ENCODE measurements around the gene SELENOO. TPM values are rescaled to one million over a fixed set of nuclear protein-coding genes. Genes with fewer than 3 reads are reported as not detected.

SELENOO gene
- total and polyA plus RNA-seq, 4 experiments from 2014 or later, result 2.0 to 34.8 (median 20.2) TPM

DNA sequence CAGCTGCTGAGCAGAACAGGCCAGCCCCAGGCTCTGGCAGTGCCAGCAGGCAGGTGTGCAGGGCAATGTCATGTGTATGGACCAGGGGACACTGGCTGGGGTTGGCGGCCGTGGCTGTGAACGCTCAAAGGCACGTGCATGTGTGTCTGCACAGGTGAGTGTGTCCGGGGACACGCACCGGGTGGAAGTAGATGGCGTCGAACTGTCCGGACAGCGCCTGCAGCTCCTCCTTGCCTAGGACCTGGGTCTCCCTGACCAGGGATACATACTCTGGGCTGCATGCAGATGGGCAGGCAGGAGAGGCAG, 49.4 kb downstream of the SELENOO start:
- Histone ChIP-seq H3K27me3 (ENCODE audit: insufficient read depth, low read length) (no peaks in the 10 kb centered on the region), H3K27ac (ENCODE audit: low read depth, low read length) (peak overlapping the region; percentile 66), H3K36me3 (ENCODE audit: insufficient read depth, low read length) (peaks cover 19% of the 10 kb centered on the region), H3K4me3 (ENCODE audit: low read length in 2 of 2) (peak overlapping the region; percentile 36 to 89), H3K9me3 (ENCODE audit: control insufficient read depth in 1 of 2, low read length in 2 of 2) (no peaks in the 10 kb centered on the region), H3K4me1 (ENCODE audit: insufficient read depth, low read length) (peaks cover 49% of the 10 kb centered on the region)
- Mint-ChIP-seq H3K27me3 (peaks cover 0 to 1% of the 10 kb centered on the region in 2 donors), H3K36me3 (peaks cover 4 to 10% of the 10 kb centered on the region in 2 donors), H3K4me1 (peaks cover 7 to 29% (median 19%) of the 10 kb centered on the region in 4 donors), H3K4me3 (peak overlapping the region; percentile 47 to 84 (median 78)), H3K27ac (peak overlapping the region in 4 of 7 donors; percentile 15 to 73 (median 66)), H3K9me3 (no peaks in the 10 kb centered on the region)
- ChIA-PET POLR2A (ENCODE audit: partially characterized antibody) (interaction anchor here (1.3 to 4.0 kb wide), 14 partner anchors 9 to 378 kb away, joined by 3 to 29 read pairs (median 8); partner anchors contain the start of genes ARSA, LMF2, MAPK11 and NCAPH2), CTCF (ENCODE audit: partially characterized antibody) (interaction anchor here (1.8 to 3.1 kb wide), 2 partner anchors 76 to 91 kb away, joined by 8 to 24 read pairs; no protein-coding TSS in a partner anchor)
- intact Hi-C loops (cut with micrococcal nuclease), result loop anchor here (2.0 to 10.0 kb wide), 2 partner anchors 225 to 371 kb away; partner anchors contain the start of gene SBF1
- no peak for DNase-seq

- peaks cover 7 to 29% (median 17%) of the 10 kb centered on the region in 4 donors for H3K4me1 Mint-ChIP-seq
- intact Hi-C loops (cut with micrococcal nuclease), result loop anchor here (2.0 to 10.0 kb wide), 2 partner anchors 224 to 370 kb away; partner anchors contain the start of gene SBF1
- ChIA-PET CTCF (ENCODE audit: partially characterized antibody) (interaction anchor here (1.0 to 3.5 kb wide), 11 partner anchors 10 to 382 kb away, joined by 3 to 28 read pairs (median 18); partner anchors contain the start of gene SCO2), POLR2A (ENCODE audit: partially characterized antibody) (interaction anchor here (0.6 to 4.0 kb wide), 27 partner anchors 9 to 377 kb away, joined by 3 to 29 read pairs (median 4); partner anchors contain the start of genes ARSA, DENND6B, LMF2 and MAPK11)
- no peaks in the 10 kb centered on the region for H3K27me3 ChIP-seq (ENCODE audit: insufficient read depth, low read length)
- peak; percentile 71 to 78 (median 74) for DNase-seq
- H3K36me3 Mint-ChIP-seq, result peaks cover 4 to 10% of the 10 kb centered on the region in 2 donors
- H3K27ac Mint-ChIP-seq, result peak within 1 kb of the TSS in 6 of 7 donors; percentile 50 to 88 (median 64)
- H3K4me1 ChIP-seq (ENCODE audit: insufficient read depth, low read length), result peaks cover 44% of the 10 kb centered on the region
- H3K9me3 Mint-ChIP-seq, result no peaks in the 10 kb centered on the region
- H3K27me3 Mint-ChIP-seq, result peaks cover 1 to 2% of the 10 kb centered on the region in 2 donors
- H3K4me3 Mint-ChIP-seq, result peak within 1 kb of the TSS; percentile 73 to 84 (median 78)
- H3K4me3 ChIP-seq (ENCODE audit: low read length in 2 of 2), result peak within 1 kb of the TSS; percentile 36 to 89
- peaks cover 18% of the 10 kb centered on the region for H3K36me3 ChIP-seq (ENCODE audit: insufficient read depth, low read length)
- H3K9me3 ChIP-seq (ENCODE audit: control insufficient read depth in 1 of 2, low read length in 2 of 2), result no peaks in the 10 kb centered on the region
- H3K27ac ChIP-seq (ENCODE audit: low read depth, low read length), result peak within 1 kb of the TSS; percentile 66
Observed at GRCh38 chr22:50250555-50251476, 50.0 kb downstream of the SELENOO start, which contains the start of gene HDAC10. HDAC10 (minus strand) TSS chr22:50251265; CDS start chr22:50251032, 233 bp downstream.

GRCh38 chr22:50251477-50252081, 50.8 kb downstream of the SELENOO start:
- Mint-ChIP-seq H3K9me3 (no peaks in the 10 kb centered on the region), H3K27ac (peak overlapping the region in 3 of 7 donors; percentile 68 to 88 (median 74)), H3K4me1 (peaks cover 7 to 29% (median 16%) of the 10 kb centered on the region in 4 donors), H3K27me3 (peaks cover 1 to 2% of the 10 kb centered on the region in 2 donors), H3K36me3 (peaks cover 4 to 10% of the 10 kb centered on the region in 2 donors), H3K4me3 (peak overlapping the region in 7 of 8 donors; percentile 25 to 77 (median 44))
- ChIA-PET CTCF (ENCODE audit: partially characterized antibody) (interaction anchor here (0.9 to 3.5 kb wide), 13 partner anchors 10 to 381 kb away, joined by 3 to 28 read pairs (median 10); partner anchors contain the start of gene SCO2), POLR2A (ENCODE audit: partially characterized antibody) (interaction anchor here (0.6 to 4.0 kb wide), 29 partner anchors 10 to 377 kb away, joined by 3 to 29 read pairs (median 4); partner anchors contain the start of genes ARSA, DENND6B, LMF2 and MAPK11)
- Histone ChIP-seq H3K9me3 (ENCODE audit: control insufficient read depth in 1 of 2, low read length in 2 of 2) (no peaks in the 10 kb centered on the region), H3K36me3 (ENCODE audit: insufficient read depth, low read length) (peaks cover 10% of the 10 kb centered on the region), H3K4me3 (ENCODE audit: low read length in 2 of 2) (peak overlapping the region in 1 of 2 donors; percentile 89), H3K27me3 (ENCODE audit: insufficient read depth, low read length) (no peaks in the 10 kb centered on the region), H3K27ac (ENCODE audit: low read depth, low read length) (peak overlapping the region; percentile 66), H3K4me1 (ENCODE audit: insufficient read depth, low read length) (peaks cover 36% of the 10 kb centered on the region)
- intact Hi-C loops (cut with micrococcal nuclease), result loop anchor here (1.0 to 10.0 kb wide), 6 partner anchors 19 to 369 kb away; partner anchors contain the start of genes DENND6B, MAPK11 and SBF1
- DNase-seq, result peak in 1 of 5 donors; percentile 33

GRCh38 chr22:50252082-50253045, 51.6 kb downstream of the SELENOO start:
- intact Hi-C loops (cut with micrococcal nuclease), result loop anchor here (1.0 to 10.0 kb wide), 5 partner anchors 18 to 246 kb away; partner anchors contain the start of genes DENND6B, MAPK11 and SBF1

DNA sequence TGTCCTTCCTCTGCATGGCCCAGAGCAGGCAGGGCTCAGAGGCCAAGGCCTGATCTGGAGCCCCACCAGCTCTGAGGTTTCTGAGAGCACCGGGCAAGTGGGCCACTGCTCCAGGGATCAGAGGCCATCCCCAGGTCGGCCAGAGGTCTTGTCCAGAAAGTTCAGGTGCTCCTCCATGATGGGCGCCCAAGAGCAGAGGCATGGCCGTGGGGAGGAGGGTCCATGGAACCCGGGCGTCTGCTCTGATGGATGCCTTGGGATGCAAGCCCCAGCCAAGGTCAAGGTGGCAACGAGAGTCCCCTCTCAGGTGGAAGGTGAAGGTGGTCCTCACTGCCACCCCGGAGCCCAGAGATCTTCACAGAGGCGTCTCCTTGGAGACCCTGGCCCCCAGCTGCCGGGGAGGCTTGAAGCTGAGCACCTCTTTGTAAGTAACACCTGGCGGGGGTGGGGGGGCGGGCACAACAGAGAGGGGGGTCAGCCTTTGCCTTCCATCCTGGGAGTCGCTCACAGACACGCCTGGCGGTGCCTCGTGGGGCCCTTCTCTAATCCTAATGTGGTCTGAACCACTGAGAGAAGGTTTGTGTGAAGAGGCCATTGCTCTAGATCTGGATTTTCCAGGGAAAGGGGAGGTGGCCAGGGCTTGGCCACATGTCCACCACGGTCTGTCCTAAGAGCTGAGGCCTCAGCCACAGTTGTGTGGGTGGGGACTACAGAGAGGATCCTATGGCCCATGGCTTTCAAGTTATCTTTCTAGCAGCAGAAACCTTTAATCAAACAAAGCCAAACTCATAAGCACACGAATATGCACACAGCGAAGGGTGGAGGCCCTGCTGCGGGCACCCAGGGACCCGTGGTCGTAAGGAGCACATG, 52.5 kb downstream of the SELENOO start:
- DNase-seq, result no peak
- no peaks in the 10 kb centered on the region for H3K36me3 ChIP-seq (ENCODE audit: insufficient read depth, low read length)
- H3K4me1 ChIP-seq (ENCODE audit: insufficient read depth, low read length), result peaks cover 20% of the 10 kb centered on the region
- H3K9me3 Mint-ChIP-seq, result no peaks in the 10 kb centered on the region
- H3K4me1 Mint-ChIP-seq, result peaks cover 1 to 19% (median 7%) of the 10 kb centered on the region in 4 donors
- H3K4me3 Mint-ChIP-seq, result peak overlapping the region in 1 of 8 donors; percentile 7
- intact Hi-C loops (cut with micrococcal nuclease), result loop anchor here (10.0 kb wide), 1 partner anchor 222 kb away; the partner anchor contains the start of gene SBF1
- no peaks in the 10 kb centered on the region for H3K9me3 ChIP-seq (ENCODE audit: control insufficient read depth in 1 of 2, low read length in 2 of 2)
- H3K27me3 ChIP-seq (ENCODE audit: insufficient read depth, low read length), result no peaks in the 10 kb centered on the region
- CTCF ChIA-PET (ENCODE audit: partially characterized antibody), result interaction anchor here (0.5 to 3.5 kb wide), 17 partner anchors 9 to 367 kb away, joined by 3 to 28 read pairs (median 6); partner anchors contain the start of gene SCO2
- H3K27ac Mint-ChIP-seq, result peak overlapping the region in 1 of 7 donors; percentile 64
- no peak overlapping the region for H3K4me3 ChIP-seq (ENCODE audit: low read length in 2 of 2)
- peaks cover 1 to 4% of the 10 kb centered on the region in 2 donors for H3K27me3 Mint-ChIP-seq
- H3K36me3 Mint-ChIP-seq, result no peaks in the 10 kb centered on the region
- H3K27ac ChIP-seq (ENCODE audit: low read depth, low read length), result no peak overlapping the region
- POLR2A ChIA-PET (ENCODE audit: partially characterized antibody), result interaction anchor here (1.0 to 4.0 kb wide), 7 partner anchors 11 to 368 kb away, joined by 4 to 29 read pairs (median 8); partner anchors contain the start of genes MAPK11 and TYMP

More at GRCh38 chr22:50252082-50253045, 51.6 kb downstream of the SELENOO start:
- no peaks in the 10 kb centered on the region for H3K27me3 ChIP-seq (ENCODE audit: insufficient read depth, low read length)
- peak; percentile 65 to 75 (median 69) for DNase-seq
- peaks cover 30% of the 10 kb centered on the region for H3K4me1 ChIP-seq (ENCODE audit: insufficient read depth, low read length)
- H3K36me3 Mint-ChIP-seq, result peaks cover under 1 to 6% of the 10 kb centered on the region in 2 donors
- POLR2A ChIA-PET (ENCODE audit: partially characterized antibody), result interaction anchor here (0.9 to 4.0 kb wide), 15 partner anchors 10 to 369 kb away, joined by 3 to 29 read pairs (median 4); partner anchors contain the start of genes DENND6B, MAPK11, SCO2 and TYMP
- peak overlapping the region in 4 of 7 donors; percentile 36 to 68 (median 48) for H3K27ac Mint-ChIP-seq
- H3K4me1 Mint-ChIP-seq, result peaks cover 5 to 27% (median 13%) of the 10 kb centered on the region in 4 donors
- no peak overlapping the region for H3K4me3 ChIP-seq (ENCODE audit: low read length in 2 of 2)
- peak overlapping the region in 7 of 8 donors; percentile 36 to 77 (median 61) for H3K4me3 Mint-ChIP-seq
- H3K9me3 ChIP-seq (ENCODE audit: control insufficient read depth in 1 of 2, low read length in 2 of 2), result no peaks in the 10 kb centered on the region
- peaks cover 3% of the 10 kb centered on the region for H3K36me3 ChIP-seq (ENCODE audit: insufficient read depth, low read length)
- H3K27me3 Mint-ChIP-seq, result peaks cover 1 to 3% of the 10 kb centered on the region in 2 donors
- H3K9me3 Mint-ChIP-seq, result no peaks in the 10 kb centered on the region
- H3K27ac ChIP-seq (ENCODE audit: low read depth, low read length), result peak overlapping the region; percentile 66
- CTCF ChIA-PET (ENCODE audit: partially characterized antibody), result interaction anchor here (0.8 to 3.5 kb wide), 21 partner anchors 8 to 381 kb away, joined by 3 to 28 read pairs (median 6); partner anchors contain the start of gene SCO2

All from CD4-positive, alpha-beta memory T cell (primary cell).